ENCODE data around the gene TEK. TPM values are rescaled to one million over a fixed set of nuclear protein-coding genes. Genes with fewer than 3 reads are reported as not detected.

The TEK gene
- total and polyA plus RNA-seq, 10 of the 15 experiments (the other 5 are each of a cell fraction or from before 2014, with no cell fraction given), result not detected

DNA sequence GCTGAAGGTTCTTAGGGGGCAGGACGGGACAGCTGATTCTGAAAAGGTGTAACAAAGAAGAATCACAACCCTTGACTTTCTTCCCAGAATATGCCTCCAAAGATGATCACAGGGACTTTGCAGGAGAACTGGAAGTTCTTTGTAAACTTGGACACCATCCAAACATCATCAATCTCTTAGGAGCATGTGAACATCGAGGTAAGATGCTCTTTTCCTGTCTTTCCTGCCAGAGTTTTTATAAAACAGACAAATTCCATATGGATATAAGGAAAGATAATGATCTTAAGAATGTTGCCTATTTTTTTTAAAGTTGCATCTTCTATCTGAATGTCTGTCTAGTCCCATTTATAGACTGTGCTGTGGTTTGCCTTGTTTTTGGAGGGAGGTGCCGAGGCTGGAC lies 100.0 kb downstream of the TEK start:
- in situ Hi-C loops (cut with MboI), result no loop called here
- no peak for FAIRE-seq
- TF ChIP-seq IRF5 (IDR thresholded peaks at IDR 0.05; ENCODE audit: borderline replicate concordance) (no peak), NFYB (IDR thresholded peaks at IDR 0.05; ENCODE audit: insufficient read depth, low read depth, low read length) (no peak), SMAD5 (IDR thresholded peaks at IDR 0.05; ENCODE audit: low read depth) (no peak), JUND (IDR thresholded peaks at IDR 0.05; ENCODE audit: low read depth, low read length) (no peak), SPI1 (IDR thresholded peaks at IDR 0.05; ENCODE audit: borderline replicate concordance, insufficient read depth, low read depth, low read length) (no peak), SREBF1 (IDR thresholded peaks at IDR 0.05; ENCODE audit: low read length) (no peak), CUX1 (IDR thresholded peaks at IDR 0.05; ENCODE audit: insufficient replicate concordance, low read depth, low read length) (no peak), RB1 (IDR thresholded peaks at IDR 0.05; ENCODE audit: borderline replicate concordance) (no peak), MYC (IDR thresholded peaks at IDR 0.05; ENCODE audit: insufficient read depth, insufficient read length, insufficient replicate concordance, low read length, severe bottlenecking) (no peak), SMARCA5 (IDR thresholded peaks at IDR 0.05) (no peak), YBX1 (IDR thresholded peaks at IDR 0.05) (no peak), CEBPB (IDR thresholded peaks at IDR 0.05; ENCODE audit: borderline replicate concordance in 1 of 2, low read depth in 2 of 2, low read length in 2 of 2) (no peak), E2F8 (IDR thresholded peaks at IDR 0.05; ENCODE audit: low read depth, partially characterized antibody) (no peak), ZNF384 (IDR thresholded peaks at IDR 0.05; ENCODE audit: borderline replicate concordance, low read depth, low read length) (no peak), CHD2 (IDR thresholded peaks at IDR 0.05; ENCODE audit: borderline replicate concordance, low read depth, low read length) (no peak)

More for the DNA sequence above, 100.0 kb downstream of the TEK start:
- intact Hi-C loops (cut with micrococcal nuclease; ENCODE audit: unreplicated experiment), result no loop called here
- no peak for ATAC-seq
- Histone ChIP-seq H3K27me3 (replicated peaks in 1 of 2; ENCODE audit: control insufficient read depth in 2 of 2, insufficient read depth in 2 of 2, low read length in 1 of 2) (no peaks in the 10 kb centered on the region), H3K9me3 (replicated peaks; ENCODE audit: control insufficient read depth, insufficient read depth, low read length) (no peaks in the 10 kb centered on the region), H3K4me1 (ENCODE audit: control insufficient read depth, insufficient read depth, low read length) (no peaks in the 10 kb centered on the region), H2AFZ (ENCODE audit: control insufficient read depth, low read depth, low read length) (no peak overlapping the region), H4K20me1 (ENCODE audit: control insufficient read depth, insufficient read depth) (no peaks in the 10 kb centered on the region), H3K4me2 (ENCODE audit: control insufficient read depth, insufficient read depth) (no peak overlapping the region), H3K9ac (ENCODE audit: control insufficient read depth, insufficient read depth, low read length) (no peak overlapping the region), H3K4me3 (no peak overlapping the region), H3K36me3 (ENCODE audit: control insufficient read depth in 2 of 2, insufficient read depth in 2 of 2, low read length in 1 of 2) (no peaks in the 10 kb centered on the region), H3K27ac (ENCODE audit: control insufficient read depth, insufficient read depth) (no peak overlapping the region), H3K79me2 (ENCODE audit: control insufficient read depth, insufficient read depth, low read length) (no peaks in the 10 kb centered on the region)
- SMC1A ChIA-PET (ENCODE audit: uncharacterized antibody, unreplicated experiment), result interaction anchor here (0.7 kb wide), 1 partner anchor 95 kb away, joined by 3 read pairs; no protein-coding TSS in a partner anchor
- 3% methylated on average over 3 of the region's 3 CpGs for WGBS (ENCODE audit: insufficient coverage, insufficient replicate concordance, low lambda C conversion rate, missing lambda C conversion rate)
- BruUV-seq (replicated peaks), result no TSS peak
- RAD21 ChIA-PET (ENCODE audit: unreplicated experiment), result no interaction called here
- CTCF ChIA-PET, result no interaction called here
- POLR2A ChIA-PET, result no interaction called here
- DNase-seq (ENCODE audit: low read depth, low spot score), result no peak

Data from GM12878 (cell line).